Measurements from ENCODE around the gene DDA1.

The DDA1 gene

GRCh38 chr19:17262557-17262956 is 46.8 kb upstream of the DDA1 start:
- no peak overlapping the region for H3K9ac ChIP-seq (ENCODE audit: low read depth, low read length)
- H2AFZ ChIP-seq (ENCODE audit: low read depth, low read length) = no peak overlapping the region
- H3K79me2 ChIP-seq (ENCODE audit: insufficient read depth, low read length) = peaks cover 3% of the 10 kb centered on the region
- peaks cover 10% of the 10 kb centered on the region for H3K4me1 ChIP-seq (ENCODE audit: insufficient read depth, low read length)
- H3K4me2 ChIP-seq (ENCODE audit: insufficient read depth, low read length) = no peak overlapping the region
- H3K27me3 ChIP-seq (ENCODE audit: insufficient read depth, low read length, poor library complexity) = no peaks in the 10 kb centered on the region
- peaks cover 4% of the 10 kb centered on the region for H3K9me3 ChIP-seq (ENCODE audit: insufficient read depth, low read length, severe bottlenecking)
- H3K36me3 ChIP-seq (ENCODE audit: insufficient read depth, low read length) = no peaks in the 10 kb centered on the region
- DNase-seq (no peak), ATAC-seq (ENCODE audit: insufficient read depth, low read depth) (no peak)
- TF ChIP-seq CTCF (IDR thresholded peaks at IDR 0.05; ENCODE audit: borderline replicate concordance, extremely low read depth, low read length, poor library complexity, severe bottlenecking) = no peak
- TF ChIP-seq EZH2 (IDR thresholded peaks at IDR 0.05; ENCODE audit: borderline replicate concordance, low read depth, low read length, severe bottlenecking) = no peak
- no peaks in the 10 kb centered on the region for H4K20me1 ChIP-seq (ENCODE audit: insufficient read depth, low read length)
- H3K27ac ChIP-seq (ENCODE audit: low read length) = no peak overlapping the region
- no peak overlapping the region for H3K4me3 ChIP-seq (ENCODE audit: low read depth in 1 of 2, low read length in 2 of 2)

GRCh38 chr19:17263712-17264640 is 45.4 kb upstream of the DDA1 start:
- Histone ChIP-seq H3K4me2 (ENCODE audit: insufficient read depth, low read length) (no peak overlapping the region), H3K4me3 (ENCODE audit: low read depth in 1 of 2, low read length in 2 of 2) (no peak overlapping the region), H2AFZ (ENCODE audit: low read depth, low read length) (no peak overlapping the region), H3K4me1 (ENCODE audit: insufficient read depth, low read length) (peaks cover 22% of the 10 kb centered on the region), H3K9ac (ENCODE audit: low read depth, low read length) (no peak overlapping the region), H3K36me3 (ENCODE audit: insufficient read depth, low read length) (peaks cover 4% of the 10 kb centered on the region), H3K9me3 (ENCODE audit: insufficient read depth, low read length, severe bottlenecking) (peaks cover 4% of the 10 kb centered on the region), H3K79me2 (ENCODE audit: insufficient read depth, low read length) (peaks cover 17% of the 10 kb centered on the region), H3K27ac (ENCODE audit: low read length) (no peak overlapping the region), H4K20me1 (ENCODE audit: insufficient read depth, low read length) (no peaks in the 10 kb centered on the region), H3K27me3 (ENCODE audit: insufficient read depth, low read length, poor library complexity) (no peaks in the 10 kb centered on the region)
- no peak for DNase-seq
- TF ChIP-seq EZH2 (IDR thresholded peaks at IDR 0.05; ENCODE audit: borderline replicate concordance, low read depth, low read length, severe bottlenecking) (no peak), CTCF (IDR thresholded peaks at IDR 0.05; ENCODE audit: borderline replicate concordance, extremely low read depth, low read length, poor library complexity, severe bottlenecking) (no peak)
- no peak for ATAC-seq (ENCODE audit: insufficient read depth, low read depth)

GRCh38 chr19:17264641-17264979 is 44.8 kb upstream of the DDA1 start, which contains the start of gene USHBP1:
Gene USHBP1, minus strand, starts transcription at chr19:17264745. Its CDS starts 446 bp downstream, at chr19:17264299.
- H2AFZ ChIP-seq (ENCODE audit: low read depth, low read length) = no peak within 1 kb of the TSS

More at GRCh38 chr19:17264641-17264979, 44.8 kb upstream of the DDA1 start, which contains the start of gene USHBP1:
- no peak for ATAC-seq (ENCODE audit: insufficient read depth, low read depth)
- Histone ChIP-seq H3K4me3 (ENCODE audit: low read depth in 1 of 2, low read length in 2 of 2) (no peak within 1 kb of the TSS), H4K20me1 (ENCODE audit: insufficient read depth, low read length) (no peaks in the 10 kb centered on the region), H3K27me3 (ENCODE audit: insufficient read depth, low read length, poor library complexity) (no peaks in the 10 kb centered on the region), H3K27ac (ENCODE audit: low read length) (no peak within 1 kb of the TSS), H3K79me2 (ENCODE audit: insufficient read depth, low read length) (peaks cover 18% of the 10 kb centered on the region), H3K4me2 (ENCODE audit: insufficient read depth, low read length) (no peak within 1 kb of the TSS), H3K4me1 (ENCODE audit: insufficient read depth, low read length) (peaks cover 23% of the 10 kb centered on the region), H3K36me3 (ENCODE audit: insufficient read depth, low read length) (peaks cover 7% of the 10 kb centered on the region), H3K9me3 (ENCODE audit: insufficient read depth, low read length, severe bottlenecking) (peaks cover 2% of the 10 kb centered on the region), H3K9ac (ENCODE audit: low read depth, low read length) (no peak within 1 kb of the TSS)
- no peak for TF ChIP-seq EZH2 (IDR thresholded peaks at IDR 0.05; ENCODE audit: borderline replicate concordance, low read depth, low read length, severe bottlenecking)
- no peak for TF ChIP-seq CTCF (IDR thresholded peaks at IDR 0.05; ENCODE audit: borderline replicate concordance, extremely low read depth, low read length, poor library complexity, severe bottlenecking)
- DNase-seq = no peak
